ENCODE data around the gene MT3.

The MT3 gene

GRCh38 chr16:56589141-56590039 lies at the start of gene MT3:
TSS of gene MT3 (plus strand) at chr16:56589528. CDS start at chr16:56589591, 63 bp downstream.
- DNase-seq, result no peak

- DNase-seq, result no peak
Observed at GRCh38 chr16:56539656-56540055, 49.7 kb upstream of the MT3 start.

GRCh38 chr16:56542039-56542438 lies 47.3 kb upstream of the MT3 start:
- DNase-seq, result no peak

- DNase-seq, result no peak
Observed at GRCh38 chr16:56547120-56547948, 42.0 kb upstream of the MT3 start.

- no peak for DNase-seq
Observed at GRCh38 chr16:56547949-56548567, 41.3 kb upstream of the MT3 start.

- no peak for DNase-seq
Observed at GRCh38 chr16:56549161-56549560, 40.2 kb upstream of the MT3 start.

- no peak for DNase-seq
Observed at GRCh38 chr16:56549744-56550385, 39.5 kb upstream of the MT3 start.

- no peak for DNase-seq
Observed at GRCh38 chr16:56551796-56552738, 37.3 kb upstream of the MT3 start.

GRCh38 chr16:56554441-56554840 lies 34.9 kb upstream of the MT3 start:
- no peak for DNase-seq

- peak; percentile 66 for DNase-seq
Observed at GRCh38 chr16:56558024-56558747, 31.1 kb upstream of the MT3 start.

- no peak for DNase-seq
Observed at GRCh38 chr16:56559109-56559508, 30.2 kb upstream of the MT3 start.

- no peak for DNase-seq
Observed at GRCh38 chr16:56560447-56560846, 28.9 kb upstream of the MT3 start.

- no peak for DNase-seq
Observed at GRCh38 chr16:56561126-56561525, 28.2 kb upstream of the MT3 start.

- DNase-seq, result no peak
Observed at GRCh38 chr16:56564793-56565477, 24.4 kb upstream of the MT3 start, which contains the start of gene MT4. TSS of gene MT4 (plus strand) at chr16:56565073. CDS start at chr16:56565129, 56 bp downstream.

- no peak for DNase-seq
Observed at GRCh38 chr16:56569971-56570370, 19.4 kb upstream of the MT3 start.

GRCh38 chr16:56571525-56571924 lies 17.8 kb upstream of the MT3 start:
- no peak for DNase-seq

- DNase-seq, result no peak
Observed at GRCh38 chr16:56574625-56575024, 14.7 kb upstream of the MT3 start.

- DNase-seq, result no peak
Observed at GRCh38 chr16:56576585-56577299, 12.6 kb upstream of the MT3 start.

GRCh38 chr16:56577300-56577625 lies 12.1 kb upstream of the MT3 start:
- no peak for DNase-seq
